GM20431 (cell line): ENCODE results near the gene DDN.

Source experiments
- in situ Hi-C: fragments of 300-500 bp; cut with MseI, MboI; formaldehyde crosslinking; loops from one replicate; pipeline ENCODE4 v1.15.0; 2020; ENCODE audit warnings: low sequenced_read_pairs; ENCODE audit not compliant: unreplicated experiment

Gene DDN

GRCh38 chr12:49032276-49032675, 33.1 kb upstream of the DDN start:
- in situ Hi-C loops, result no loop called here

- in situ Hi-C loops, result no loop called here
Observed at GRCh38 chr12:49031573-49032161, 32.5 kb upstream of the DDN start.

- in situ Hi-C loops, result no loop called here
Observed at GRCh38 chr12:49030714-49031572, 31.8 kb upstream of the DDN start.

GRCh38 chr12:49030119-49030518, 30.9 kb upstream of the DDN start:
- in situ Hi-C loops, result no loop called here

- in situ Hi-C loops, result no loop called here
Observed at GRCh38 chr12:49028666-49029275, 29.6 kb upstream of the DDN start.

- in situ Hi-C loops, result no loop called here
Observed at GRCh38 chr12:49027846-49028555, 28.8 kb upstream of the DDN start.

- in situ Hi-C loops, result no loop called here
Observed at GRCh38 chr12:49026678-49027480, 27.7 kb upstream of the DDN start.

GRCh38 chr12:49026101-49026500, 26.9 kb upstream of the DDN start:
- in situ Hi-C loops, result no loop called here

- in situ Hi-C loops, result no loop called here
Observed at GRCh38 chr12:49025463-49025862, 26.3 kb upstream of the DDN start.

GRCh38 chr12:49024543-49024942, 25.4 kb upstream of the DDN start:
- in situ Hi-C loops, result no loop called here

- in situ Hi-C loops, result no loop called here
Observed at GRCh38 chr12:49023812-49024211, 24.6 kb upstream of the DDN start.

- in situ Hi-C loops, result no loop called here
Observed at GRCh38 chr12:49022558-49023178, 23.5 kb upstream of the DDN start.

- in situ Hi-C loops, result no loop called here
Observed at GRCh38 chr12:49021292-49021915, 22.2 kb upstream of the DDN start.

- in situ Hi-C loops, result no loop called here
Observed at GRCh38 chr12:49020441-49020840, 21.3 kb upstream of the DDN start.

- in situ Hi-C loops, result no loop called here
Observed at GRCh38 chr12:49019443-49020324, 20.5 kb upstream of the DDN start.

GRCh38 chr12:49019120-49019430, 19.9 kb upstream of the DDN start:
- in situ Hi-C loops, result no loop called here

GRCh38 chr12:49018261-49019119, 19.3 kb upstream of the DDN start, which contains the start of gene PRKAG1:
PRKAG1 (minus strand) TSS chr12:49018776; CDS start chr12:49018740, 36 bp downstream.
- in situ Hi-C loops, result no loop called here
